ENCODE measurements around the gene SLC22A1.

DNA sequence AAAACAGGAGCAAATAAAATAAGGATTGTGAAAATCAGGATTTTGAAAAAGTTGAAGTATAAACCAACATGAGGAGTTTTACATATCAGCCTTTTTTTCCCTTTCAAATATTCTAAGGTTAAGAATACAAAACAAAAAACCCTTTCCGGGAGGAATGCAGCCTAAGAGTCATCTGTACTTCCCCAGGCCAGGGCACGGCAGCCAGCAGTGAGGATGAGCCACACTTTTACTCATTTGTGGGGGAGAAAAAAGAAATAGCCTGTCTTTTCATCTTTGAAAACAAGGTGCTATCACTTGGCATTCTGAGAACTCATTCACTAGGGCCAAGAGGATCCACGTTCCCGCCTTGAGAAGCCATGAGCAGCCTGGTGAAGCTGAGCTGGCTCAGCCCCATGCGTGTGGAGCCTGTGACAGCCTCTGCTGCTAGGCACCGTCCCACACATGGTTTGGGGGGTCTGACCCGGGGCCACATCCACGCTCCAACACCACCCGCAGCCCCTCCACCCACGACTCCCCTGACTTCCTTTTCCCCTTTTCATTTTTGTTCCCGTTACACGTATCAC is 11.2 kb downstream of the SLC22A1 start:
- TF ChIP-seq, protein P1, sequence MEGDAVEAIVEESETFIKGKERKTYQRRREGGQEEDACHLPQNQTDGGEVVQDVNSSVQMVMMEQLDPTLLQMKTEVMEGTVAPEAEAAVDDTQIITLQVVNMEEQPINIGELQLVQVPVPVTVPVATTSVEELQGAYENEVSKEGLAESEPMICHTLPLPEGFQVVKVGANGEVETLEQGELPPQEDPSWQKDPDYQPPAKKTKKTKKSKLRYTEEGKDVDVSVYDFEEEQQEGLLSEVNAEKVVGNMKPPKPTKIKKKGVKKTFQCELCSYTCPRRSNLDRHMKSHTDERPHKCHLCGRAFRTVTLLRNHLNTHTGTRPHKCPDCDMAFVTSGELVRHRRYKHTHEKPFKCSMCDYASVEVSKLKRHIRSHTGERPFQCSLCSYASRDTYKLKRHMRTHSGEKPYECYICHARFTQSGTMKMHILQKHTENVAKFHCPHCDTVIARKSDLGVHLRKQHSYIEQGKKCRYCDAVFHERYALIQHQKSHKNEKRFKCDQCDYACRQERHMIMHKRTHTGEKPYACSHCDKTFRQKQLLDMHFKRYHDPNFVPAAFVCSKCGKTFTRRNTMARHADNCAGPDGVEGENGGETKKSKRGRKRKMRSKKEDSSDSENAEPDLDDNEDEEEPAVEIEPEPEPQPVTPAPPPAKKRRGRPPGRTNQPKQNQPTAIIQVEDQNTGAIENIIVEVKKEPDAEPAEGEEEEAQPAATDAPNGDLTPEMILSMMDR (IDR thresholded peaks at IDR 0.05) = no peak
- no peak for TF ChIP-seq POLR2A (IDR thresholded peaks at IDR 0.05)
- no peak for TF ChIP-seq POLR2AphosphoS5 (IDR thresholded peaks at IDR 0.05)
- TF ChIP-seq EP300 (IDR thresholded peaks at IDR 0.05) = no peak

All from gastroesophageal sphincter (tissue), 3 donors.